Neural cell (in vitro differentiated cells): ENCODE data around the gene CERT1. TPM values are rescaled to one million over a fixed set of nuclear protein-coding genes. Genes with fewer than 3 reads are reported as not detected.

ENCODE experiments used
- H2AFZ ChIP-seq: fragments of 200-600, 300-800 bp; sonication (generic), shearing (Covaris generic); 2 replicates; pipeline ENCODE4 v1.6.0; 2014; ENCODE audit warnings: low read depth, mild to moderate bottlenecking, antibody characterized with exemption, low read length, moderate library complexity
- H3F3A ChIP-seq: fragments of 200-600 bp; shearing (Covaris generic); 2 replicates; pipeline ENCODE4 v1.6.1; 2016; ENCODE audit warnings: mild to moderate bottlenecking, moderate library complexity, mixed read lengths, antibody characterized with exemption, low read length; ENCODE audit not compliant: insufficient read depth, poor library complexity, severe bottlenecking
- H3K27ac ChIP-seq: fragments of 200-600, 300-800 bp; sonication (generic), shearing (Covaris generic); 2 replicates; pipeline ENCODE4 v1.5.1; 2014; ENCODE audit warnings: mild to moderate bottlenecking, low read length, moderate library complexity
- H3K27me3 ChIP-seq: fragments of 300-800, 200-600 bp; sonication (generic), shearing (Covaris generic); 2 replicates; pipeline ENCODE4 v1.6.0; 2014; ENCODE audit warnings: mild to moderate bottlenecking, low read depth, low read length, moderate library complexity; ENCODE audit not compliant: insufficient read depth
- H3K36me3 ChIP-seq: fragments of 300-800, 200-600 bp; sonication (generic), shearing (Covaris generic); 2 replicates; pipeline ENCODE4 v1.5.1; 2014; ENCODE audit warnings: mild to moderate bottlenecking, antibody characterized with exemption, low read length, moderate library complexity; ENCODE audit not compliant: insufficient read depth
- H3K4me2 ChIP-seq: fragments of 300-800, 200-600 bp; sonication (generic), shearing (Covaris generic); 2 replicates; pipeline ENCODE4 v1.6.0; 2014; ENCODE audit warnings: mild to moderate bottlenecking, low read length
- H3K4me3 ChIP-seq: fragments of 300-800, 200-600 bp; sonication (generic), shearing (Covaris generic); 2 replicates; pipeline ENCODE4 v1.5.1; 2014; ENCODE audit warnings: mild to moderate bottlenecking, low read length, moderate library complexity
- H3K79me2 ChIP-seq: fragments of 200-600 bp; shearing (Covaris generic); replicated peaks from 2 replicates; pipeline ENCODE4 v1.6.0; 2014; ENCODE audit warnings: mild to moderate bottlenecking, low read length, moderate library complexity; ENCODE audit not compliant: insufficient read depth
- H3K9ac ChIP-seq: fragments of 300-800, 200-600 bp; sonication (generic), shearing (Covaris generic); 2 replicates; pipeline ENCODE4 v1.6.1; 2016; ENCODE audit warnings: mild to moderate bottlenecking, low read length, mixed read lengths
- H3K9me2 ChIP-seq: fragments of 200-600 bp; shearing (Covaris generic); 2 replicates; pipeline ENCODE4 v1.6.1; 2016; ENCODE audit warnings: mild to moderate bottlenecking, low read length, mixed read lengths; ENCODE audit not compliant: insufficient read depth
- H3K9me3 ChIP-seq: fragments of 200-600, 300-800 bp; sonication (generic), shearing (Covaris generic); 2 replicates; pipeline ENCODE4 v1.6.1; 2016; ENCODE audit warnings: mild to moderate bottlenecking, mixed run types, low read length, moderate library complexity, mixed read lengths
- H4K20me1 ChIP-seq: fragments of 200-600 bp; shearing (Covaris generic); 2 replicates; pipeline ENCODE4 v1.6.1; 2016; ENCODE audit warnings: mild to moderate bottlenecking, mixed run types; ENCODE audit not compliant: insufficient read depth
- CTCF ChIP-seq: fragments of 450-650 bp; IDR thresholded peaks from 2 replicates; pipeline ENCODE4 v1.5.1; 2014; ENCODE audit warnings: antibody characterized with exemption, mild to moderate bottlenecking, moderate library complexity; ENCODE audit not compliant: poor library complexity, severe bottlenecking
- EP300 ChIP-seq: fragments of 450-650 bp; conservative IDR thresholded peaks from 2 replicates; pipeline ENCODE4 v1.6.1; 2014; ENCODE audit warnings: antibody characterized with exemption, mild to moderate bottlenecking, moderate library complexity; ENCODE audit not compliant: poor library complexity, severe bottlenecking
- EZH2 ChIP-seq: fragments of 200-600, 300-800 bp; shearing (Covaris generic), sonication (generic); IDR thresholded peaks from 2 replicates; pipeline ENCODE4 v1.6.1; 2014; ENCODE audit warnings: antibody characterized with exemption, low read length, borderline replicate concordance, mild to moderate bottlenecking; ENCODE audit not compliant: insufficient read depth, poor library complexity, severe bottlenecking
- MXI1 ChIP-seq: fragments of 450-650 bp; conservative IDR thresholded peaks from 2 replicates; pipeline ENCODE4 v1.6.1; 2014; ENCODE audit warnings: antibody characterized with exemption, mild to moderate bottlenecking; ENCODE audit not compliant: poor library complexity, severe bottlenecking
- POLR2AphosphoS5 ChIP-seq: IDR thresholded peaks from 2 replicates; pipeline ENCODE4 v1.6.1; 2012
- RAD21 ChIP-seq: fragments of 450-650 bp; conservative IDR thresholded peaks from 2 replicates; pipeline ENCODE4 v1.6.1; 2014; ENCODE audit warnings: antibody characterized with exemption, mild to moderate bottlenecking, moderate library complexity
- SMC3 ChIP-seq: fragments of 450-650 bp; conservative IDR thresholded peaks from 2 replicates; pipeline ENCODE4 v1.6.1; 2014; ENCODE audit warnings: antibody characterized with exemption, mild to moderate bottlenecking, moderate library complexity; ENCODE audit not compliant: poor library complexity
- TAF1 ChIP-seq: IDR thresholded peaks from 2 replicates; pipeline ENCODE4 v1.6.1; 2012; ENCODE audit warnings: low read depth
- polyA plus RNA-seq: library from polyadenylated mRNA; depleted of rRNA; stranded (reverse); fragments of >200 nt; gene quantifications from 2 replicates; pipeline ENCODE4 v1.2.3, GENCODE V29; 2014
- TF ChIP-seq, protein P1 (sequence below): IDR thresholded peaks from 2 replicates; pipeline ENCODE4 v1.6.1; 2012; ENCODE audit warnings: borderline replicate concordance

Gene CERT1
- polyA plus RNA-seq, 1 donor from 2014 or later, result 24.3 TPM

- no peaks in the 10 kb centered on the region for H3F3A ChIP-seq
- H3K4me3 ChIP-seq, result no peak overlapping the region
- no peak overlapping the region for H3K27ac ChIP-seq
- no peaks in the 10 kb centered on the region for H4K20me1 ChIP-seq
- H3K9me2 ChIP-seq, result no peaks in the 10 kb centered on the region
- peaks cover 6% of the 10 kb centered on the region for H3K9me3 ChIP-seq
- H3K79me2 ChIP-seq, result peaks cover 38% of the 10 kb centered on the region
- H3K4me2 ChIP-seq, result no peak overlapping the region
- TF ChIP-seq SMC3 (no peak), POLR2AphosphoS5 (no peak), MXI1 (no peak), EP300 (no peak), TAF1 (no peak), CTCF (no peak), RAD21 (no peak), EZH2 (no peak)
- TF ChIP-seq, protein P1, sequence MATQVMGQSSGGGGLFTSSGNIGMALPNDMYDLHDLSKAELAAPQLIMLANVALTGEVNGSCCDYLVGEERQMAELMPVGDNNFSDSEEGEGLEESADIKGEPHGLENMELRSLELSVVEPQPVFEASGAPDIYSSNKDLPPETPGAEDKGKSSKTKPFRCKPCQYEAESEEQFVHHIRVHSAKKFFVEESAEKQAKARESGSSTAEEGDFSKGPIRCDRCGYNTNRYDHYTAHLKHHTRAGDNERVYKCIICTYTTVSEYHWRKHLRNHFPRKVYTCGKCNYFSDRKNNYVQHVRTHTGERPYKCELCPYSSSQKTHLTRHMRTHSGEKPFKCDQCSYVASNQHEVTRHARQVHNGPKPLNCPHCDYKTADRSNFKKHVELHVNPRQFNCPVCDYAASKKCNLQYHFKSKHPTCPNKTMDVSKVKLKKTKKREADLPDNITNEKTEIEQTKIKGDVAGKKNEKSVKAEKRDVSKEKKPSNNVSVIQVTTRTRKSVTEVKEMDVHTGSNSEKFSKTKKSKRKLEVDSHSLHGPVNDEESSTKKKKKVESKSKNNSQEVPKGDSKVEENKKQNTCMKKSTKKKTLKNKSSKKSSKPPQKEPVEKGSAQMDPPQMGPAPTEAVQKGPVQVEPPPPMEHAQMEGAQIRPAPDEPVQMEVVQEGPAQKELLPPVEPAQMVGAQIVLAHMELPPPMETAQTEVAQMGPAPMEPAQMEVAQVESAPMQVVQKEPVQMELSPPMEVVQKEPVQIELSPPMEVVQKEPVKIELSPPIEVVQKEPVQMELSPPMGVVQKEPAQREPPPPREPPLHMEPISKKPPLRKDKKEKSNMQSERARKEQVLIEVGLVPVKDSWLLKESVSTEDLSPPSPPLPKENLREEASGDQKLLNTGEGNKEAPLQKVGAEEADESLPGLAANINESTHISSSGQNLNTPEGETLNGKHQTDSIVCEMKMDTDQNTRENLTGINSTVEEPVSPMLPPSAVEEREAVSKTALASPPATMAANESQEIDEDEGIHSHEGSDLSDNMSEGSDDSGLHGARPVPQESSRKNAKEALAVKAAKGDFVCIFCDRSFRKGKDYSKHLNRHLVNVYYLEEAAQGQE, result no peak
- no peaks in the 10 kb centered on the region for H3K36me3 ChIP-seq
- no peak overlapping the region for H3K9ac ChIP-seq
- H2AFZ ChIP-seq, result no peak overlapping the region
- H3K27me3 ChIP-seq, result no peaks in the 10 kb centered on the region
Observed at GRCh38 chr5:75524071-75524470, 12.6 kb upstream of the CERT1 start.

DNA sequence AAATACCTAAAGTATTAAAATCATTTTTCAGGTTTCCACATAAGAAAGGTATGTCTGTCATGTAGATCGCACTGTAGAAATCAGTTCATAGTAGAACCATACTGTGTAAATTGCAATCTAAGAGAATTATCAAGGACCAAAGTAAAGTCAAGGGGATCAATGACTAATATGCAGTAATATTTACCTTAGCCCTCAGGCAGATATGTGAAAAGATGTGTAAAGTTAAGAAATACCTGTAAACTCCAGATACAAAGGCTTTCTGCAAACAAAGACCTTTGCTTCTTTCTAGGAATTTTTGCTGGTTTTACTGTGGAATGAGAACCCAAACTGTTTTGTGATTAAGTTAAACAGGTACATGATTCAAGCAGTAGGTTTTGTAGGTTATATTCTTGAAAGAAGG, 11.8 kb upstream of the CERT1 start:
- Histone ChIP-seq H4K20me1 (no peaks in the 10 kb centered on the region), H3K36me3 (no peaks in the 10 kb centered on the region), H3K27ac (no peak overlapping the region), H3K9me2 (no peaks in the 10 kb centered on the region), H3K9me3 (peaks cover 6% of the 10 kb centered on the region), H3F3A (no peaks in the 10 kb centered on the region), H3K9ac (no peak overlapping the region), H3K4me2 (no peak overlapping the region), H3K79me2 (peaks cover 46% of the 10 kb centered on the region), H3K27me3 (no peaks in the 10 kb centered on the region), H2AFZ (no peak overlapping the region), H3K4me3 (no peak overlapping the region)
- no peak for TF ChIP-seq POLR2AphosphoS5
- no peak for TF ChIP-seq MXI1
- no peak for TF ChIP-seq EP300
- no peak for TF ChIP-seq RAD21
- TF ChIP-seq, protein P1, result no peak
- no peak for TF ChIP-seq CTCF
